Measurements from ENCODE around the gene FAM9A. TPM values are rescaled to one million over a fixed set of nuclear protein-coding genes. Genes with fewer than 3 reads are reported as not detected.

Gene FAM9A
- total RNA-seq = not detected

GRCh38 chrX:8801041-8801599, at the start of gene FAM9A:
Gene FAM9A, minus strand, starts transcription at chrX:8801383. Its CDS starts 1,212 bp downstream, at chrX:8800171.
- no peak for DNase-seq (ENCODE audit: low spot score)

DNA sequence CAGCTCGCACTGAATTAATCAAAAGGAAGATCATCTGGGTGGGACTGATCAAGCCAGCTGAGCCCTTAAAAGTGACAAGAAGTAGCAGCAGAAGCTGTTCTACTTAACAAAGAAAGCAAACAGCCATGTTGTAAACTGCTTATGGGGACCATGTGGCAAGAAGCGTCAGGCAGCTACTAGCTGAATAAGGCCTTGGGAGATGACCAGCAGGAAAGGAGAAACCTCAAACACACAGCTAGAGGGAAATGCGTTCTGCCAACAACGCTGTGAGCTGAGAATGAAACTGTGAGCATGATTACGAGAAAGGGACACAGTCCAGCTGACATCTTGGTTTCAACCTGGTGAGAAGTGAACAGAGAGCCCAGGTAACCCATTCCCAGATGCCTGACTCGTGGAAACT, 49.3 kb upstream of the FAM9A start:
- no peak for DNase-seq (ENCODE audit: low spot score)

GRCh38 chrX:8849945-8850344, 48.8 kb upstream of the FAM9A start:
- DNase-seq (ENCODE audit: low spot score) = no peak

- DNase-seq (ENCODE audit: low spot score) = no peak
These were observed 48.3 kb upstream of the FAM9A start for GRCh38 chrX:8849458-8849857.

DNA sequence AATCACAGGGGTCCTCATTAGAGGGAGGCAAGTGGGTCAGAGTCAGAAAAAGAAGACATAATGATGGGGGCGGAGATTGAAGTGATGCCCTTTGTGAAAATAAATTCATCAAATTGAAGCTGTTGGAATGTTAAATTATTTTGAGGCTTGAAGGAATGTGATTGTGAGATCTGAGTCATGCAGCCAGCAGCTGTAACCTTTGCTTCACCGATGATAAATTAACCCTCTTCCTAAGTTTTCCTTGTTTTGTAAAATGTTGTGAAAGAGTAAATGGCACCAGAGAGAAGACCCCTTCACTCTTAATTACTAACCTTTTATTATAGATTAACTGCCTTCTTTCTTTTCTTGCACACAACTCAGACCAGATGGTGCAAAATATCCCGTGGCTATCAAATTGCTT, 47.7 kb upstream of the FAM9A start:
- no peak for DNase-seq (ENCODE audit: low spot score)

DNA sequence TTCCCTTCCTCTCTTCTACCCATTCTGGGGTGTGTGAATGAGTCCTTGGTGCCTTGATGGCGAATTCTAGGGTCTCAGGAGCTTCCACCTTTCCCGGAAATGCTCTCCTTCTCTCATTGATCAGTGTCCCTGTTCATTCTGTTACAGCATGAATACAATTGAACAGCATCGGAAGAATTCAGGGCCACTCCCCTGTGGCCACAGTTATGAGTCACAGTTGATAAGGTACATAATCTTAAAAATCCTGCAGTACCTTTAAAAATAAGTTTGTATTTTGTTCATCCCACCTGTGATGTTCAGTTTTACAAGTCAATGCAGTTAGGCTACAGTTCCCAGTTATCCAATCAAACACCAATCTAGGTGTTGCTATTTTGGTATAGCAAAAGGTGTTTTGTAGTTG, 47.3 kb upstream of the FAM9A start:
- DNase-seq (ENCODE audit: low spot score) = no peak

DNA sequence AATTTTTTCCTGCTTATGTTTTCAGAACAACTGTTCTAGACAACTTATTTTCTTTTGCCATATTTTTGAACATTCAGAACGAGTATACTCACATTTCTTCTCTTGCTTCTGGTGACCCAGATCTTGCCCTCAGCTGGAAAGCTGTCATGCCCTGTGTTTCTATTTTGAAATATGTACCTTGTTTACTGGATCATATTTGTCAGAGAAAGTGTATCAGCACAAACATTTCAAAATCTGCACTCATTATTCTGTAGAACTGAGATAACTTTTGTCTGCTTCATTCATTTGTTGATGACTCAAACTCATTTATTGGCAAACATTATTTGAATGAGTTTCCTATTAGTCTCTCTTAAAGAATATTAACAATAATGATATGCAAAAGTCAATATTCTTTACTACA, 46.2 kb upstream of the FAM9A start:
- DNase-seq (ENCODE audit: low spot score) = no peak

DNA sequence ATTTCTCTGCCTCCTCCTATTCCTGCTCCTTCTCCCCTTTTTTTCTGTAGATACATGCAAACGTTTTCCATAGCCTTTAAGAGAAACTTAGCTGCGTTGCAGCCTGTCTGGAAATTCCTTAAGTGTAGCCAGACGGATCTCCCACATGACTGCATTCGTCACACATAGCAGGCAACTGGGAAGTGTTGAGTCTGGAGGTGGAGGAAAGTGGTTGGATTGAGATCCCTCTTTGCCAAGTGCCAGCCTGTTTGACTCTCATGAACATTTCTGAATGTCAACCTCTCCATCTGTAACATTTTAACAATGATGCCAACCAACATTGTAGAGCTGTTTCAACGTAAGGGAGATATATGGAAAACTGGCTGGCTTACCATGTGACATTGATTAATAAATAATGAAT, 45.1 kb upstream of the FAM9A start:
- DNase-seq (ENCODE audit: low spot score) = no peak

GRCh38 chrX:8845469-8845868, 44.3 kb upstream of the FAM9A start:
- DNase-seq (ENCODE audit: low spot score) = no peak

DNA sequence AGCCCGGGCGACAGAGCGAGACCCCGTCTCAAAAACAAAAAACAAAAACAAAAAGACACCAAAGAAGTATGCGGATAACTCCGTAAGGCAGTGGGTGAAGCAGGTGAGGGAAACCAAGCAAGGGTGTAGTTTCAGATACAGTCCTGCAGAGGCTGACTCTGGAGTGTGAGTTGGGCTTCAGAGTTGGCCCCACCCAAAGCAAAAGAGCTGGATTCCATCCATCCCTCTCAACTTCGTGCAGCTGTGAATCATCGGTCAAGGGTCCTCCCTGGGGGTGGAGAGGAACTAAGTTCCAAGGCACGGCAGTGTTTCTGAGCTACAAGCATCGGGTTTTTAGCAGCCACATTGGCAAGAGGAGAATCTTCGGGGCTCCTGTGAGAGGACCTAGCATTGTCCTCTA, 43.9 kb upstream of the FAM9A start:
- no peak for DNase-seq (ENCODE audit: low spot score)

DNA sequence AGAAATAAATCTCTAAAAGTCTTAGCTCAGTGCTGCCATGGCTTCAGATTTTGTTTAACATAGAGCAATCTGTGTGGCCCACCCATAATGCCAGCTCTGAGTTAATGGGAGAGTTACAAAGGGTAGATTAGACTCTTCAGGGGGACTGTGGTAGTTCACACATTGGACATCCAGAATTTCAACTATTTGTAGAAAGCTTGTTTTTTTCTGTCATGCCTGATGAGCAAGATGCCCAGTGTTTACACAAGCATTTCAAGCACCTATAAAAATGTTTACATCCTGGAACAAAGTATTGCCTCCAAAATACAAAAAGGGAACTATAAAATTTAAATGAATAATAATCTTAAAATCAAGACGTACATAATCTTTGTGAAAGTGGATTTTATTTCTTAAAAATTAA, 43.0 kb upstream of the FAM9A start:
- DNase-seq (ENCODE audit: low spot score) = no peak

DNA sequence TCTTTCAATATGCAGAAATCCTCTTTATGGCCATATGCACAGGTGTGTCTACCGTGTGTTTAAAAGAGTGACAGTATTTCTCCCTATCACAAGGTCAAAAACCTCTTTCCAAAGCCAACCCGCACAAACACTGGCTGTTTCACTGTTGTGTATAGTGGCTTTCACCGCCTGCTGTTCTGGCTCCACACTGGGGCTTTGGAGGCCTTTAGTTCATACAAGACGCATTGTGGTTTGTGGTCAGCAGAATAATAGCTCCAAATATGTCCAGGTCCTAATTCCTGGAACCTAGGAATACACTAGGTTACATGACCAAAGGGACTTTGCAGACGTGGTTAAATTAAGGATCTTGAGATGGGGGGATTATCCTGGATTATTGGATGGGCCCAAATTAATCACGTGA, 40.7 kb upstream of the FAM9A start:
- no peak for DNase-seq (ENCODE audit: low spot score)

DNA sequence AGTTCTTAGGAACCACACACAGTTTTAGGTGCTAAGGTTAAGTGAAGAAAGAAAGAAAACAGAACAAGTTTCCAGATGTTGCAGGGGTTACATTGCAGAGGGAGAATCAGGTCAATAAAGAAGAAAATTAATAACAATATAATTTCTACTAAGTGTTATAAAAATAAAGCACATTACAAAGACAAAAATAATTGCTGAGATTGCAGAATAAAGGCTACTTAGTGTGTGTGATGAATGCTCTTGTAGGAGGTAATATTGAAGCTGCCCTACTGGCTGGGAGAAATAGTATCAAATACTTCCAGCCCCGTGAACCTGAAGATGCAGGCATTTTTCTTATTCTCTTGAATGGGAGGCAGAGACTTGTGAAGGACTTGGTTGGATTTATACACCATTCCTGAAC, 33.2 kb upstream of the FAM9A start:
- no peak for DNase-seq (ENCODE audit: low spot score)

DNA sequence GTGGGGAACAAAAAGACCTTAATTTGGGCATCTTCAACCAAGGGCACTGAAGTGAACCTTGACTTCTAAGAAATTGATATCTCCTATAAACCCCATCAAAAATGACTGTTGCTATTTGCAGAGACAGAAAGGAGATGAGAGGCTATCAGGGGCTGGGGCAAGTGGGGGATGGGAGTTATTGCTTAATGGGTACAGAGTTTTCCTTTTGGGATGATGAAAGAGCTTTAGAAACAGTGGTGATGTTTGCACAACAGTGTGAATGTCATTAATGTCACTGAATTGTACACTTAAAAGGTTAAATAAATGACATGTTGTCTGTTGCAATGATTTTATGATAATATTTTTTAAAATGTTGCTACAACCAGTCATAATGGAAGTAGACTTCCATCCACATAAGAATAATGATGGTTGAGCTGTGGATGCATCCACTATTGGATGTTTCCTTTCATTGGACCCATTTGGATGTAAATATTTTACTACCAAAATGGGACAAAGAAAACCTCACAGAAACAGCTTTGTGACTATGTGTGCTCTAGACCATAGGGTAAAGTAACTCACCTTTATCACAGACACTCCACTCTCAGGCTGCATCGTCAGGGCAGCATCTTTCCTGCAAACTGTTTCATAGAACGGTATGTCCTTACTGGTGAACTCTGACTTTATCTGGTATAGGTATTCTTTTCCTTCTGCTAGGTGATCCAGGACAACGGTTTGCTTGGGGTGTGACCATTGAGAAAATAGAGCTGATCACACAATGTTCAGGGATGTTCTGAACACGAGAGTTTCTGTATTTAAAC, 31.6 kb upstream of the FAM9A start:
- no peak for DNase-seq (ENCODE audit: low spot score)

DNA sequence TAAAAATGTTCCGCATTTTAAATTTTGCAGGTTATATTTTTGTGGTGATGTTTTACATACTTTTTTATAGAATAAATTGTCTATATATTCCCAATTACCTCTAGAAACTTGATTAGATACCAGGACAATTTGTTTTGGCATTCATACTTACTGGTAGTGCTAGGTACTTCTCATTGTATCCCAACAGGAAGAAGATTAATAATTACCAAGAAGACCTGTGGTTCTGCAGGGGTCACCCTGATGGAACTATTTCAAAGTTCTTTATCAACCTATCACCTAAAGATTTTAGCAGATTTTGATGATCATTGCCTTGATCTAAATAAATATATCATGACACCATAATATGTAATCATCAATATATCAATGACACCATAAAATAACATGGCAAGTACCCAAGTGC, 22.5 kb upstream of the FAM9A start:
- DNase-seq (ENCODE audit: low spot score) = no peak

DNA sequence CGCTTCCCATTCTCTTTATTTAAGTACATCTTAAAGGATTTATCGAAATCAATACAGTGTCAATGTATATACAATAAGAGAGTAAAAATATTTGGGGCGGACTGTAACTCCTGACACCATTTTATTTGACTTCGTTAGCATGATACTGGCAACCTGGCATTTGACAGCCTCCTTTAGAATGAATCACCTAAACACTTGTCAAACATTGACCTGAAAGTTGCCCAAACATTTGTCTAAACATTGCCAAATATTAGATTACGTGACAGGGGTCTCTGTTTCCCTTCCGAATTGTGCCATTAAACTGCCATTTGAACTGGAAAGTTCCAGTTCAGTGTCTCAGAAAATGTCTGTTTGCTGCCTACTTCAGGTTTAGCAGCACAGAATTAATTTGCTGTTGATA, 20.8 kb upstream of the FAM9A start:
- DNase-seq (ENCODE audit: low spot score) = no peak

DNA sequence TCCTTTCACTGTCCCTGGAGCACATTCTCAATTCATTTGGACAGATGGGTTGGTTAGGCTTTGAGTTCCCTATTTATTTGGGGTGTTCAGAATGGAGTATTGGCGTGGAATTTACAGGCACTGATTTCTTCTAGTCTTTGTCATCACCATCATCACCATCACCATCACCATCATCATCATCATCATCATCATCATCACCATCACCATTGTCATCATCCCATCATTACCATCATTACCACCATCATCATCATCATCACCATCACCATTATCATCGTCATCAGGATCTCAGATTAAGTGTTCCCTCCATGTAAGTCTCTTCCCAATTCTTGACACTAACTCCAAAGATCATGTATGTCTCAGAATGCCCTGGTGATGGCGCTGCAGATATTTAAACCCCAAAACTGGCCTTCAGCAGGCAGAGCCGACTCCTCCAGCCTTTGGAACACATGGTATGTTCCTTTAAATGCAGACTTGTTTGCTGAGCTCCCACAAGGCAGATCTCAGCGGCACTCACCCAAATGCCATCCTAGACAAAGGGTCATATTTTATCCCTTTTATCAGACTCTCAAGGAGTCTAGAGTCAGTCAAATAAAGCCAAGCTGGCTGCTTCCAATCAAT, 19.8 kb upstream of the FAM9A start:
- DNase-seq (ENCODE audit: low spot score) = no peak

GRCh38 chrX:8815460-8816065, 14.4 kb upstream of the FAM9A start:
- no peak for DNase-seq (ENCODE audit: low spot score)

DNA sequence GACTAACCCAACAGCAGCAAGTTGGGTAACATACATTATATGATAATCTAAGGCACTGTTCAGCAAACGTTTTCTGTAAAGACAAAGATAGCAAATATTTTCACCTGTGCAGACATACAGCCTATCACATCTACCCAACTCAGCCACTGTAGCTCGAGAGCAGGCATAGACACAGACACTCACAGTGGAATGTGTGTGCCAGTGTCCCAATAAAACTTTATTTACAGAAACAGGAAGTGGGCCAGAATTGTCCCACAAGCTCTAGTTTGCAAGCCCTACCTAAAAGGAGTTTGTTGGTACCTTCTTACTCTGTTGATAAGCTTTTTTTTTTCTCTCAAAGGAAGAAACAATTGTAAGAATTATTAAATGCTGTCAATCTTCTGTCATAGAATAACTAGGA, 11.9 kb upstream of the FAM9A start:
- no peak for DNase-seq (ENCODE audit: low spot score)

- DNase-seq (ENCODE audit: low spot score) = no peak
These were observed 10.4 kb upstream of the FAM9A start for GRCh38 chrX:8811611-8812010.

- DNase-seq (ENCODE audit: low spot score) = no peak
These were observed 7.5 kb upstream of the FAM9A start for GRCh38 chrX:8808661-8809060.

DNA sequence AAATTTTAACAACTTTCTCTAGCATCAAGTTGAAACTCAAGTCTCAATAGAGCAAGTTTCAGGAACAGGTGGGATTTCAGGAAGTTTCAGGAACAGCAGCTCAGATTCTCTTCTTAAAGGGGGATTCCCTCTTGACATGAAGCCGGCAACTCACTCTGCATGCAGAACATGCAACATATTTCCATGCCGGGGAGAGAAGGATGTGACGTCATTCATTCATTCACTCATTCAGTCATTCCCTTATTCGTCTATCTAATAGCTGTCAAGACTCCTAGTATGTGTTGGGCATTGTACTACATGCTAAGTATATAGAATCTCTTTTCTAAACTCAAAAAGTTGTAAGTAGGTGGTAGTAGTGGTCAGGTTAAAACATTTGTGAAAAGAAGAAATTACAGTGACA, 4.8 kb upstream of the FAM9A start:
- DNase-seq (ENCODE audit: low spot score) = no peak

- DNase-seq (ENCODE audit: low spot score) = no peak
These were observed 3.9 kb upstream of the FAM9A start for GRCh38 chrX:8805046-8805445.
